NCI-H748 (cell line): ENCODE data around the gene GAS2.

Experiments used
- DNase-seq: peaks from one replicate; lab custom pipeline; 2025; ENCODE audit not compliant: unreplicated experiment; lab: John Stamatoyannopoulos, UW

Gene GAS2

DNA sequence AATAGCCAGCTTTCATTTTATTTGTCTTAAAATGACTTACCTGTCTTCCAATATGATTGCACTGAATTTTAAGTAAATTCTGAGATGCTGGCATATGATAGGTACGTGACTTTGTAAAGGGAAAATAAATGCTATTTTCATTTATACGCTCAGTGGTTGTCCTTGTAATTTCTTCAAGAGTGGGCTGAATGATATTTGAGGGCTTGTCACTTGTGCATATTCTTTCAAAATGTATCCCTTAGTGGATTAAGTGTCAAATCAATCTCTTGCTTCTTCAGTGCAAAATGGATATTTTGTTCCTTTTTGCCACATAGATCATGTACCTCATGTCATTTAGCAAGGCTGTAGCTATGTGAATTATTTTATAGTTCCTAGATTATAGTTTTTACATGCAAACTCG lies 56.9 kb downstream of the GAS2 start:
- DNase-seq: no peak

DNA sequence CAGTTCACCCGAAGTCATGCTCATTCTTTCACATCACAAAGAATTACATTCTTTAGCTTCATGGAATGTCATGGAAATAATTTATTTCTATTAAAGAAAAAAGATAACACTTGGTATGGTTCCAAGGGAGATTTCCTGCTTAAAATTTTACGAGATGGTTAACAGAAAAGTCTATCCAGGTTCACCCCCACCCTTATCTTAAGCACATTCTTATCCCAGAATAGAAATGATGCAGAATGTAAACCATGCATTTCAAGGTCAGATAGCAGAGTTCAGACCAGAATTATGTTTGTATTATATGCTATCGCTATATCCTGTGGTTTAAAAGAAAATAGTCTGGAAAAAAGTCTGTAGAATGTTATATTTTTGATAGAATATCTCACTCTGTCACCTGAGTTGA lies 58.7 kb downstream of the GAS2 start:
- DNase-seq: no peak

DNA sequence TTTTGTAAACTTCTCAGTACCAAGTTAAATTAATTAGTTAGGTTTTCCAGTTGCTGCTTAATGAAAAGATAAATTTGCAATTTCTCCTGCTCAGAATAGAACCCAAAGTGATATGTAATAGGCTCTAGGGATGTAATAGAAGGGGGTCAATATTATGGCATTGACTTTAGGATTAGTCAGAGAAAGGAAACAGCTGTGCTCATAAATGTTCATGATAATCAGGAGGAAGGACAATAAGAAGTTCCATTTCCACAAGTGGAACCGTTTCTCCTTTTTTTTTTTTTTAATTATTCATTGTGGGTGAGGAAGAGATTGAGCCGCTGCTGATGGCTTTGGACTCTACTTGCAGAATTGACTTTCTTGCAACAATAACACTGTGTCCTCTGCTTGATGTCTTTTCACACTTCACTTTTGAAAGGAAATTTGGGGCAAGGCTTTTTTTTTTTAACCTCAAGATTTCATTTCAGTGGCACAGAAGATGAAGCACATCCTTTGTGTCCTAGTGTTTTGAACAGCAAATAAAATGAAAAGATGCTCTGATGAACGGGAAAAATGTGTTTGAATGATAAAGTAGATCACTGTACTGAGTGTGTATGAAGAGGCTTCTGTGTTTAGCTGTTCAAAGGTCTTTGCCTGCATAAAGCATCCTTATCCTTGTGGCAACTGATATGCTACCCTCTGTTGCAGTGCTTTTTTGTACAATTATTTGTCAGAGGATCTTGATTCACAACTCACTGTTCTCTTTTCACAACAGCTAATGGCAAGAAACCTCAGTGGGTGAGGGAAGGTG lies 62.4 kb downstream of the GAS2 start:
- peak; percentile 30 for DNase-seq

DNA sequence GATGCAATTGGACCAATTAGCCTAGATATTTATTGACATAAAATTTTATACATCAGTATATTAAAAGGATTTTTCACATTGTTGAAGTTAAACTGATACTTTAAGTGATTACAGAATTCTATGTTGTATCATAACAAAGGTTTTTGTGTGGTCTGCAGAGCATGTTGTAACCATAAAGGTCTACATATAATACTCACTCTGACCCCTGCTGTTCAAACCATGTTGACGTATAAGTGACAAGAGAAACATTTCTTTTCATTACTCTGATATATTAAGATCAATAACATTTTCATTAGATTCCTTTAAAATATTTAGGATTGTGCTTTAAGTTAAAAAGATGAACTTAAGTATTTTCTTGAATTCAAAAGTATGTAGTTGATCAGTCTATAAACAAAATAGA lies 63.9 kb downstream of the GAS2 start:
- DNase-seq: peak; percentile 34

DNA sequence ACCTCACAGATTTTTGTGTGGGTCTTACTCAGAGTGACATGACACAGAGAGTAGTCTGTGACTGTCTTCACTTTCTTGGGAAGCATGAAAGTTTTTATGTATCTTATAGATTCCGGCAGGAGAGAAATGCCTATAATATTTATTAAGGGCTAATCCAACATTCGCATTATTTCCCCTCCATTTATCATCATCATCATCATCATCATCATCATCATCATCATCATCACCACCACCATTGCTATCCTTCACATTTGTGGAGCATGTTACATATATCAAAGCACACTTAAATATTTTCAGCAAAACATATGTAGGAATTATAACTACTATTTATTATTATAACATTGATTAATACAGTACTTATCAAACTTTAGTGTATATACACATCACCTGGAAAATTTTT lies 66.2 kb downstream of the GAS2 start:
- DNase-seq: no peak

DNA sequence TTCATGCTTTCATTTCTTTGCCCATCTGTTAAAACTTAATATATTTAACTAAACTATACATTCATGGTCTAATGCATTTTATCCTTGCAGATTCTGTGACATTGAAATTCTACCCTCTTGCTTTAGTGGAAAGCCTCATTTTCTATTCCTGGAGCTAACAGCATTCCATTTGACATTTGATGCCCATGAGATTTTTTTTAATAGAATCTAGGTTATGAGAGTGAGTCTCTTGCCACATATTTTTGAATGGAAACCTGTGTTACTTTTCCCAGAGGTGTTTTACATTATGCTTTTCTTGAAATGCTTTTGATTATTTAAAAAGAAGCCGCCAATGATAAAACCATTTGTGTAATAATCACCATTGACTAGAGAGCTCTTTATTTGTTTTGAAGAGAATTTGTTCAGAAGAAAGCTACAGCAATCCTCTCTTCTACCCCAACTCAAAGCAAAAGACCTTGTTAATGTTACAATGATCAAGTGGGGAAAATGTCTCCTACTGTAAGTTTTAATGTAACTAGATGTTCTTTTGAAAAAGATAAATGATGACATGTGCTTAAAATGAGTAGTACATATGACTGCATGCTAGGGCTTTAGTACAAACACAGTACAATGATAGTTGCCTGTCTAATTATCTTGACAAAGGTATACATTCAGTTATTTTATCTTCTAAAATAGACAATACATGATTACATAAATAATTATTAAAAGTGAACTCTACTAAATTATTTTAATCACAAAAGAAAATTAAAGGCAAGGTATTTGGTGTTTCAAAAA lies 67.3 kb downstream of the GAS2 start:
- DNase-seq: no peak

DNA sequence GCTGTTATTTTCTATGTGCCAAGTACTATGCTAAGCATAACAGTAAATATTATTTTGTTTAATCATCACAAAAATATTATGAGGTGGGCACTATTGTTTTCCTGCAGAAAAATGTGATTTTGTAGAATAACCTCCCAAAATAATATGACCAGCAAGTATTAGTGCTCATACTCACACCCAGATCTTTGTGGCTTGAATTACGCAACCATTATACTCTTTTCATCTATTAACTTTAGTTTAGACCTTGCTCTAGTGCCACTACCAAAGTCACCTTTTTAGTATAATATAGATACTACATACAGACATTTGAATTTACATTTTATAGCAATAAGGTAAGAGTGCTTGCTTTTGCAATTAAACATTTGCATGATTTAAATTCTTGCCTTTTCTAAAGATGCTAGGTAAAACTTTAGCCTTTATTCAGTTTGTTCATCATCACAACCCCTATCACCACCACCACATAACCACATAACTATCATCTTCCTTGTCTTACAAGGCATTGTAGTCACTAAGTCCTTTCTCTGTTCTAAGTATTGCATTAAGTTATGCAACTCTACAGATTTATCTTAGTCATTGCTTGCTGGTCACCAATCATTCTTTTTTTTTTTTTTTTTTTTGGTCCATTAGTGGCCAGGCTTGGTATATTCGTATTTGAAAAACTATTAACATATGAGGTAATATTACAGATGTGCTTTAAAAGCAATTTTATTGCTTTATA lies 68.4 kb downstream of the GAS2 start:
- no peak for DNase-seq

DNA sequence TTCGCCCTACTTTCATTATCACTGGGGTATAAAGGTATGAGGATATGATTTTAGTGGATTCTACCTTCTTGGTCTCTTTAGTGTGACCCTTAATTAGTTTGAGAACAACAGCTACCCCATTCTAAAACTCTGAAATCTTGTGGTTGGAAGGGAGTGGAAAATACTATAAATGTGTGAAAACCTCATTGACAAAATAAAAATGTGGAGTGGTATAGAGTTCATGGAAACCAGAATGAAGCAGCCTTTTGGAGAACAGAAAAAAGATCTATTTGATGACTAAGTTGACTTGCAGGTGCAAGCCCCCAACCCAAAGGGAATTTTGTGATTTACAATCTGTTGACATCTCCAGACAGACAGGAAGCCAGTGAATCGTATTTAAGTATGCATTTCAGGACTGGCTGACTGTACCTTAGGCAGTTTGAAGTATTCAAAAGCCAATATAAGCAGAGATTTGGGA lies 75.8 kb downstream of the GAS2 start:
- no peak for DNase-seq

DNA sequence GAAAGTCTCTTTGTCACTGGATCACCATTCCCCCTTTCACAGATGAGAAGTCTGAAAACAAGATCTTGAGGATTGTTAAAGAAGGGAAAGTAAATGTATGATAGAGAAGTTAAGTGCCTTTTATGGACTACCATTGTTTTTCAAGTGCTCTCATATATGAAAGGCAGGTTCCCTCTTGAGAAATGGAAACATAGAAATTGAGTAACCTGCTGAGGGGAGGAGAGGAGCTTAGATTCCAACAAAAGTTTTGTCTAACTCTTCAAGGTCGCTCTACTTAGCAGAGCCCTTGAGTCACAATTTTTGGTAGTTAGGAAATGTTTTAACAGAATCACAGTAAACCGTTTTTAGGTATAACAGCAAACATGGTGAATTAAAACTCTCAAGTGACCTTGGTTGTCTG lies 83.1 kb downstream of the GAS2 start:
- DNase-seq: no peak

DNA sequence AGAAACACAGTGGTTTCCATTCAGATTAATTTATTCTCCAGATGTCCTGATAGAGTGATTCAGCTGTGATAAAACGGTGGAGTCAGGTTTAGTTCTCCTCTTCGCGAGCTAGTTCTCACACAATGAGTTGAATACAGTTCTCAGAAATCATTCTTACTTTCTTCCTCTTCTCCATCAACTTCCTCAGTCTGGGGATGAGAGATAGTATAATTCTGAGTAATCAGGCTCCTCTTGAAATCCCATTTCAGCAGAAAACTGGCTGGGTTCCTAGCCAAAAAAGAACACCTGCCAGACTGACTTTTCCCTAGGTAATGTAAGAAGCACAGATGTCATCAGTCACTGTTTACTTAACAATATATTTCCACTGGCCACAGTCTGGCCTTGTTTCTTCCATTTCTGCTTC lies 86.5 kb downstream of the GAS2 start:
- DNase-seq: peak; percentile 11

DNA sequence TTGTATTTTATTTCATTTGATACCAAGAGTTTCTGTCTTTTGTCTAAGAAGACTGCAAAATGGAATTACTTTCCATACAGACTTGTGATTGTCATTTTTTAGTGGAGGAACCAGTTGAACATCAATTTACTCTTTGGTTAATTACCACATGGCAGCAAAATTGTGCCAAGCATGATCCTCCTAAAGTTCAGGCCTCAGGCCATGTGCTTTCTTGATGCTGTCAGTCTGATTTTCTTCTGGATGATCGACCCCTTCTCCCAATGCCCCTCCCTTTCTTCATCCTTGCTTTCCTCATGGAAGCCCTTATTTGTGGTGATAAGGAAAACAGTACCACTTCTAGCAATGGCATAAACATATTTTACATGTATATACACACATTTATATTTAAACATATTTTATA lies 87.0 kb downstream of the GAS2 start:
- DNase-seq: no peak

DNA sequence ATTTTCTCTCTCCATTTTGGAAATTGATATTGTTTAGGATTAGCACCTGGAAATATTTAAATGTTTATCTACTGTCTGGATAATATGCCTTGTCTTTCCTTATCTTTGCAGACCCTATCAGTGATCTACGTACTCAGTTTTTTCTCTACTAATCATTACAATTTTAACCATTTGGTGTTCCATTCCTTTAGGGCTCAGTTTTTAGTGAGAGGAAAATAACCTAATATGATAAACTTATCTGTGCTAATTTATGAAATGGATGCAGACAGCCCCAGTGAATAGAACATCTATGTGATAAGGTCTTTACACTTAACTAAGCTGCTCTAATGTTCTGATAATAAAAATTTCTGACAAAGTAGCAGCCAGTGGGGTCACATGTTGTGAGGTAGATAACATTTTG lies 94.7 kb downstream of the GAS2 start:
- DNase-seq: no peak

DNA sequence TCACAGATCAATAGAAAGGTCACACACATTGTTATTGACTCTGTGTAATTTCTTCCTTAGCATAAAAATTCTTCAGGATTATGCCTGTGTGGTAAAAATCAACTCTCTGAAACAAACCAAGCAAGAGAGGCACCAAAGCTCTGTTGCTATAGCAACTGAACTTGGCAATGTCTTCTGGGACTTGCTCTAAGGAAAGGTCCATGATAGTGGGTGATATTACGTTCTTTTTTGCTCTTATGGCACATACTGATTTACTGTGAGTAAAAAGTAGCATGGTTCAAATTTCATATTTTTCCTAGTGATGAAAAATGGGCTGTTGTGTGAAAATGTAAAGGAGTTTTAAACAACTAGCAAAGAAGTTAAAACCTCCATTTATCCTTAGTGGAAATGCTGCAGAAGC lies 96.8 kb downstream of the GAS2 start:
- peak; percentile 44 for DNase-seq

DNA sequence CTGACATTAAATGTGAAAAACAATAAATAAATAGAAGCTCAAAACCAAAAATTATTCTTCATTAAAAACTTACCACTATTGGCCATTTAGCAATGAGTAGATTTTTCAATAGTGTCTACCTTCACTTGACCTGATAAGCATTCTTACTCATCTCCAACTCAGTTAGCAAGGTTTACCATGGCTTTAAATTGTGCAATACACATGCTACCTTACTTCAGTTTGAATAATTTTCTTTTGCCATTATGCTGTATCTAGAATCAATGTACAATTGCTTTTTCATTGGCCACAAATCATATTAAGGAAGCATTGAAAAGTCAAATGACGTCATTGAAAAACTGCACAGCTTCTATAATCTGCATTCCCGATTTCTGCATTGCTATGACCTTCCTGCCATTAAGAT lies 98.3 kb downstream of the GAS2 start:
- DNase-seq: no peak

DNA sequence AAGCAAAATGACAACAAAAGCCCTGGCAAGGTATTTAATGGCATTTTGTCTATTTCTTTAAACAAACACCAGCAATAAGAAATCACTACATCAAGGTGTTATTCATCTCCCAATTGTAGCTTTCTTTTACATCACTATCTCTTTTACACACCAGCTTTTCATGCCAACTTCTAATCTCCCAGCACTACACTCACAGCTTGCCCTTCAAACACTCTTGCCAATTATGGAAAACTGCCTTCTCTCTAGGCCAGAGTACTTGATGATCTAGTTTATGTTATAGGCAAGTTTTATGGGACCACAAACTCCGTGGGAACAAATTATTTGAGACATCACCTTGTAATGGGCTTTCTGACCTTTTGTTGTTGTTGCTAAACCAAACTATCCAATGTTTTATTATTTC lies 101.9 kb downstream of the GAS2 start:
- no peak for DNase-seq

DNA sequence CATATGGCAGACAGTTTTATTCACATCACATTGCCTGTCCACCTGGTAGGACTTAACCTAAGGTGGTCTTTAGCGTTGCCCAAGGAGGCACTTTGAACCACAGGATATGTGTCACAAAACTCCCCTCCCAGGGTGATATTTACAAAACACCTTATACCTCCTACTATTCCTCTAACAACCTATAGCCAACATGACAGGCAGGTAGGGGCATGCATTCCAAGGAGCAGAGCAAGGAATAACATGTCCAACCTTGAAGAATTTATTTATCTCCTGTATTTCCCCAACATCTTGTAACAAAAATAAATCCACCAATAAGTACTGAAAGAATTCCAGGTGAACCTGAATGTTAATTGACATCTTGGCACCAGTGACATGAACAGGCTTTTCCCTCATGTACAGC lies 102.7 kb downstream of the GAS2 start:
- no peak for DNase-seq

DNA sequence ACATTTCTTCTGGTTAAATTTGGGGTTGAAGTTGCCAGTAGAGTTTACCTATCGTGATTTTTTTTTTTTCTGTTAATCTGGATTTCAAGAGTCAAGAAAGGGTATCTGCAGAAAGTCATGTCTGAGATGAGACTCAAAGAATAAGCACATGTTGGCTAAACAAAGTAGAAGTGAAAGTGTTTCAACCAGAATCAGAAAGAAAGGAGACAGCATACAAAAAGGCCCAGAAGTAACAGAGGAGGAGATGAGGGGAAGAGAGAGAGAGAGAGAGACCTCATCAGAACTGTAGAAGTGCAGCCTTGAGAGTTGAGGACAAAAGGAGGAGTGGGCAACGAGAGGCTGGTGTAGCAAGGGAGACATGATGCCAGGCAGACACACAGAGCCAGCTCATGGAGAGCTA lies 108.3 kb downstream of the GAS2 start:
- no peak for DNase-seq

DNA sequence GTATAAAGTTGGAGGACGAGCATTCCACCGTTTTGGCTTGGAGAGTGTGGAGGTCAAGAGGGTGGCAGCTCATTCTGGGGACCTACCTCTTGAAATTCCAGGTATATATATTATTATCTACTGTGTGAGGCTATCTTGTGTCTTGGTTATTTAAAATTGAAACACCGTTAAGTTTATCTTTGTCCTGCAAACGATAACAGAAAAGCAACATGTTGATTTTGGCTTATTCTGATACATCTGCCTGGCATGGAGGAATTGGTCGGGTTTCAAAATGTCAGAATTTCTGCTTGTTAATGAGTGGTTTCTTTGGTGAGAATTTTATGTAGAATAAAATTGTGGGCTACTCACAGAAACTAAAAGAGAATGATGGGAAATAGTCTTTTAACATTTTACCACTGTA lies 108.8 kb downstream of the GAS2 start:
- no peak for DNase-seq

DNA sequence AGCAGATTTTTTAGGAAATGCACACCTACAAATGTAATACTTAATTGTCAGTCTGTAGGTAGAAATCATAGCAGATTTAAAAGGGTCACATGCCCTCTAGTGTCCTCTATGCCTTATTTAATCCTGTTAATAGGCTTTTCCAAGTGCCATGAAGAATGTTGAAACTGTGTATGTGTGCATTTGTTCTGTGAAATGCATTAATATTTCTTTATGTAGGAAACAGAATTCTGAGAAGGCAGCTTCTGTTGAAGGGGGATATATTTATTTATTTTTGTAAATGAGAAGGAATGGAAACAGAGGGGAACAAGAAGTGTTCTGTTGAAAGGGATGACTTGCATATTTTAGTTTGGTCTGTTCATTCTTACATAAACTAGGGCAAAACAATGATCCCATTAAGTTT lies 112.2 kb downstream of the GAS2 start:
- peak; percentile 14 for DNase-seq

DNA sequence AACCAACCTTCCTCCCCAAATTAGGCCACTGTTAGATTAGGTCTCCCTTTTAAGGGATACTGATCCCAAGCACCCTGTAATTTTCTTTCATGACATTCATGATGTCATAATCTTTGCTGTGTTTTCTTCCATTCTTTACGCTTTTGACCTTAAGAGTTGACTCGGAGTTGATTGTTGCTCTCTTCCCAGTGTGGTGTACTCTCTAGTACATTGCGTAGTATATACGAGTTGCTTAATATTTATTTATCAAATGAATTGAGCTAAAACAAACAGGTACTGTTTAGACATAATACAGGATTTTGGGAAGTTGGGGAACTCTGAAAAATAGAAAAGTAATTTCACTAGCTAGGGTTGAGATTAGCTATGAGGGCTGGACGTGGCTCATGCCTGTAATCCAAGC lies 113.4 kb downstream of the GAS2 start:
- no peak for DNase-seq

DNA sequence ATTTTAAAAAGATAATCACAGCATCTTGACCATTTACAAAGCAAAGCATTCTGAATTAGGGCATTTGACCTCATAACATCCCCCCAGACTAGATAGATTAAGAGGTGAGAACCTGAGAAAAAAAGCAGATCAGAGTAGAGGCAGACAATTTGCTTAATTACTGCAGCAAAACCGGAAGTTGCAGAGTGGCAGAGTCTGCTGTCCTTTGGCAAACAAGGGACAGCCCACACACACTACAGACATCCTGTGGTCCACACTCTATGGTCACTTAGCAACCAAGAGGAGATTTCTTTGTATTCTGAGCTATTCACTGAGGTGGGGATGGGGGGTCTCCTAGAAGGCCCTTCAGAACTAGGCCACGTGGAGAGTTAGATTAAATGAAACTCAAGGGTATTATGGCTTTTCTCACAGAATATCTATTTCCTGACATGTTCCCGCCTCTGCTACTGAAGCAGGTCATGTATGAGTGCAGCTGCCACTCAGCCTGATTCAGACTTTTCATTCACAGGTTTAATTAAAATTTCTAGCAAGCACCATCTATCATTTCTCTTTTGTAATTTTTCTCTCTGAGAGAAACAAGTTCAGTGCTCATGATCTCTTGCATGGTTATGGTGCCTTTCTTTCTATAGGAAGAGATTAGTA lies 114.7 kb downstream of the GAS2 start:
- DNase-seq: peak; percentile 89
